Kidney epithelial cell (primary cell): ENCODE results near the gene ALAD. TPM values are rescaled to one million over a fixed set of nuclear protein-coding genes. Genes with fewer than 3 reads are reported as not detected.
"Not testable (repeated sequence)": the region's sequence is repeated elsewhere in the genome, so short reads cannot be mapped to it uniquely, and the experiment has no call there.

ENCODE experiments used
- DNase-seq: peaks from one replicate; pipeline ENCODE4 v3.0.0-alpha.2; 2010; ENCODE audit warnings: low read depth
- H3K27me3 ChIP-seq: 2 replicates; pipeline ENCODE4 v1.6.0; 2011; ENCODE audit warnings: low read length; ENCODE audit not compliant: control insufficient read depth, insufficient read depth
- H3K36me3 ChIP-seq: 2 replicates; pipeline ENCODE4 v1.5.1; 2011; ENCODE audit warnings: low read length; ENCODE audit not compliant: control insufficient read depth, insufficient read depth
- H3K4me3 ChIP-seq: 2 replicates; pipeline ENCODE4 v1.5.1; 2011; ENCODE audit warnings: low read depth, mild to moderate bottlenecking, control low read depth, low read length
- CTCF ChIP-seq: IDR thresholded peaks from 2 replicates; pipeline ENCODE4 v1.5.1; 2011; ENCODE audit warnings: mild to moderate bottlenecking, moderate library complexity, low read length, control low read depth, inconsistent platforms; ENCODE audit not compliant: insufficient read depth, poor library complexity, severe bottlenecking
- total RNA-seq: library from RNA; depleted of rRNA; stranded (reverse); fragments of >200 nt; gene quantifications from 2 replicates; pipeline ENCODE4 v1.2.3, GENCODE V29; 2015

ALAD gene
- total RNA-seq, 1 donor from 2014 or later, result 6.7 TPM

GRCh38 chr9:113388833-113389232, 12.3 kb downstream of the ALAD start:
- Histone ChIP-seq H3K4me3 (no peak overlapping the region), H3K36me3 (peaks cover 3% of the 10 kb centered on the region), H3K27me3 (no peaks in the 10 kb centered on the region)
- no peak for TF ChIP-seq CTCF
- no peak for DNase-seq

GRCh38 chr9:113387560-113388230, 13.4 kb downstream of the ALAD start:
- no peak overlapping the region for H3K4me3 ChIP-seq
- no peak for DNase-seq
- TF ChIP-seq CTCF, result no peak
- no peaks in the 10 kb centered on the region for H3K27me3 ChIP-seq
- peaks cover 3% of the 10 kb centered on the region for H3K36me3 ChIP-seq

GRCh38 chr9:113386571-113387393, 14.3 kb downstream of the ALAD start:
- H3K4me3 ChIP-seq, result no peak overlapping the region
- no peaks in the 10 kb centered on the region for H3K27me3 ChIP-seq
- no peak for TF ChIP-seq CTCF
- peaks cover 3% of the 10 kb centered on the region for H3K36me3 ChIP-seq
- no peak for DNase-seq

DNA sequence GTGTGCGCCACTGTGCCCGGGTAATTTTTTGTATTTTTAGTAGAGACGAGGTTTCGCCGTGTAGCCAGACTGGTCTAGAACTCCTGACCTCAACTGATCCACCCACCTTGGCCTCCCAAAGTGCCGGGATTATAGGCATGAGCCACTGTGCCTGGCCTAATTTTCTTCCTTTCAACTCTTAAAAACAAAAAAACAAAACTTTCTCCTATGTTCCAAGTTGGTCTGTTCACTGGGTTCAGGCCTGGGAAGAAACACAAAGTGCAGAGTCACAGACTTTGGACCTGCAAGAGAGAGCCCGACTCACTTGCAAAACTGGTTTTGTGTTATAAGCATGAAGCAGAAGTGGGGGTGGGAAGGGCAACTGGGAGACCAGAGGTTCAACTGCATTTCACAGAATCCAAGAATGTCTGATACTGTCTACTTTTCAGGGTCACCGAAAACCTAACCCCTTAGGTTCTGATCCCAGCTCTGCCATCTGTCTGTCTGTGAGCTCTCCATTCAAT, 19.1 kb downstream of the ALAD start:
- no peak overlapping the region for H3K4me3 ChIP-seq
- DNase-seq, result no peak
- no peak for TF ChIP-seq CTCF
- H3K36me3 ChIP-seq, result no peaks in the 10 kb centered on the region
- no peaks in the 10 kb centered on the region for H3K27me3 ChIP-seq

- not testable (repeated sequence) for H3K4me3 ChIP-seq, DNase-seq, H3K27me3 ChIP-seq, H3K36me3 ChIP-seq
Observed at GRCh38 chr9:113381441-113381840, 19.6 kb downstream of the ALAD start.

GRCh38 chr9:113380869-113381378, 20.2 kb downstream of the ALAD start:
- TF ChIP-seq CTCF, result no peak
- Histone ChIP-seq H3K36me3 (no peaks in the 10 kb centered on the region), H3K27me3 (no peaks in the 10 kb centered on the region), H3K4me3 (no peak overlapping the region)
- no peak for DNase-seq

DNA sequence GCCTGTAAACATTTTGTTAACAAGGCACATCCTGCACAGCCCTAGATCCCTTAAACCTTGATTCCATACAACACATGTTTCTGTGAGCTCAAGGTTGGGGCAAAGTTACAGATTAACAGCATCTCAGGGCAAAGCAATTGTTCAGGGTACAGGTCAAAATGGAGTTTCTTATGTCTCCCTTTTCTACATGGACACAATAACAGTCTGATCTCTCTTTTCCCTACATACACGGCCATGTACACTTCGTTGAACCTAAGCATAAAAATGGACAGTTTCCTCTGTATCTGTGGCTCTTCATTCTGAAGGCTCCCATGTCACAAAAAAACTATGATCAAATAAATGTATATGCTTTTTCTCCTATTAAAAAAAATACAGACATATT, 21.3 kb downstream of the ALAD start:
- not testable (repeated sequence) for H3K27me3 ChIP-seq, H3K4me3 ChIP-seq, DNase-seq, H3K36me3 ChIP-seq

DNA sequence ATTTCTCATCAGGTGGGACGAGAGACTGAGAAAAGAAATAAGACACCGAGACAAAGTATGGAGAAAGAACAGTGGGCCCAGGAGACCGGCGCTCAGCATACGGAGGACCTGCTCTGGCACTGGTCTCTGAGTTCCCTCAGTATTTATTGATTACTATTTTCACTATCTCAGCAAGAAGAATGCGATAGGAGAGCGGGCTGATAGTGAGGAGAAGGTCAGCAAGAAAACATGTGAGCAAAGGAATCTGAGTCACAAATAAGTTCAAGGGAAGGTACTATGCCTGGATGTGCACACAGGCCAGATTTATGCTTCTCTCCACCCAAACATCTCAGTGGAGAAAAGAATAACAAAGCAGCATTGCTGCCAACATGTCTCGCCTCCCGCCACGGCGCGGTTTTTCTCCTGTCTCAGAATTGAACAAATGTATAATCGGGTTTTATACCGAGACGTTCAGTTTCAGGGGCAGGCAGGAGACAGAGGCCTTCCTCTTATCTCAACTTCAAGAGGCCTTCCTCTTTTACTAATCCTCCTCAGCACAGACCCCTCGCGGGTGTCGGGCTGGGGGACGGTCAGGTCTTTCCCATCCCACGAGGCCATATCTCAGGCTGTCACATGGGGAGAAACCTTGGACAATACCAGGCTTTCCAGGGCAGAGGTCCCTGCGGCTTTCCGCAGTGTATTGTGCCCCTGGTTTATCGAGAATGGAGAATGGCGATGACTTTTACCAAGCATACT, 21.8 kb downstream of the ALAD start:
- DNase-seq, H3K27me3 ChIP-seq, H3K4me3 ChIP-seq, H3K36me3 ChIP-seq: not testable (repeated sequence)
